ENCODE results near the gene SPATA24. TPM values are rescaled to one million over a fixed set of nuclear protein-coding genes. Genes with fewer than 3 reads are reported as not detected.

Gene SPATA24
- total and polyA plus RNA-seq, 2 experiments from 2014 or later: 16.0 to 20.6 TPM

DNA sequence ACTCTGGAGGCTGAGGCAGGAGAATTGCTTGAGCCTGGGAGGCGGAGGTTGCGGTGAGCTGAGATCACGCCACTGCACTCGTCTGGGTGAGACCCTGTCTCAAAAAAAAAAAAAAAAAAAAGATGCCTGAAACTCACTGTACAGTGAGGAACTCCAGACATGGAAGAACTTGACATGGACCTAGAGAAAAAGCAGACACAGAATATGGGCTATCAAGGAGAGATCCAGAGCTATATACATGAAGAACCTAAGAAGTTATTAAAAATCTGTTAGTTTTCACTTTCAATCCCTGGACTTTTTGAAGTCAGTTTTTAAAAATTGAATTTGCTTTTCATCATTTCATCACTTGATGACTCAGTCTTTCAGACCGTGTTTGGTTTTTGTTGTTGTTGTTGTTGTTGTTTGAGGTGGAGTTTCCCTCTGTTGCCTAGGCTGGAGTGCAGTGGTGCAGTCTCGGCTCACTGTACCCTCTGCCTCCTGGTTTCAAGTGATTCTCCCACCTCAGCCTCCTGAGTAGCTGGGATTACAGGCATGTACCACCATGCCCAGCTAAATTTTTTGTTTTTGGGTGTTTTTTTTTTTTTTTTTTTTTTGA is 42.0 kb downstream of the SPATA24 start:
- Histone ChIP-seq H3F3A (replicated peaks; ENCODE audit: low read depth) (0 out of 2 replicates have a peak, but pooled peaks cover 10% of the 10 kb centered on the region), H3K27me3 (ENCODE audit: insufficient read depth) (no peaks in the 10 kb centered on the region), H3K4me2 (no peak overlapping the region), H3K4me1 (ENCODE audit: insufficient read depth) (no peaks in the 10 kb centered on the region), H2AFZ (no peak overlapping the region), H3K4me3 (no peak overlapping the region), H4K20me1 (replicated peaks; ENCODE audit: insufficient read depth) (peaks cover 82% of the 10 kb centered on the region), H3K27ac (ENCODE audit: low read depth) (peak overlapping the region; percentile 15; the same call in 1 of the 2 replicates), H3K9me2 (ENCODE audit: insufficient read depth) (no peaks in the 10 kb centered on the region), H3K36me3 (ENCODE audit: insufficient read depth) (peaks cover 29% of the 10 kb centered on the region), H3K79me2 (replicated peaks; ENCODE audit: insufficient read depth) (peaks cover 81% of the 10 kb centered on the region)
- no peaks in the 10 kb centered on the region for H3K9me3 Mint-ChIP-seq
- no peak for TF ChIP-seq EZH2 (IDR thresholded peaks at IDR 0.05; ENCODE audit: low read depth, unreplicated experiment)
- no peak for TF ChIP-seq NANOG (IDR thresholded peaks at IDR 0.05; ENCODE audit: borderline replicate concordance)
- TF ChIP-seq ZNF331 (CRISPR knock-in tag; IDR thresholded peaks at IDR 0.05; ENCODE audit: low read depth): no peak
- TF ChIP-seq, protein P1, sequence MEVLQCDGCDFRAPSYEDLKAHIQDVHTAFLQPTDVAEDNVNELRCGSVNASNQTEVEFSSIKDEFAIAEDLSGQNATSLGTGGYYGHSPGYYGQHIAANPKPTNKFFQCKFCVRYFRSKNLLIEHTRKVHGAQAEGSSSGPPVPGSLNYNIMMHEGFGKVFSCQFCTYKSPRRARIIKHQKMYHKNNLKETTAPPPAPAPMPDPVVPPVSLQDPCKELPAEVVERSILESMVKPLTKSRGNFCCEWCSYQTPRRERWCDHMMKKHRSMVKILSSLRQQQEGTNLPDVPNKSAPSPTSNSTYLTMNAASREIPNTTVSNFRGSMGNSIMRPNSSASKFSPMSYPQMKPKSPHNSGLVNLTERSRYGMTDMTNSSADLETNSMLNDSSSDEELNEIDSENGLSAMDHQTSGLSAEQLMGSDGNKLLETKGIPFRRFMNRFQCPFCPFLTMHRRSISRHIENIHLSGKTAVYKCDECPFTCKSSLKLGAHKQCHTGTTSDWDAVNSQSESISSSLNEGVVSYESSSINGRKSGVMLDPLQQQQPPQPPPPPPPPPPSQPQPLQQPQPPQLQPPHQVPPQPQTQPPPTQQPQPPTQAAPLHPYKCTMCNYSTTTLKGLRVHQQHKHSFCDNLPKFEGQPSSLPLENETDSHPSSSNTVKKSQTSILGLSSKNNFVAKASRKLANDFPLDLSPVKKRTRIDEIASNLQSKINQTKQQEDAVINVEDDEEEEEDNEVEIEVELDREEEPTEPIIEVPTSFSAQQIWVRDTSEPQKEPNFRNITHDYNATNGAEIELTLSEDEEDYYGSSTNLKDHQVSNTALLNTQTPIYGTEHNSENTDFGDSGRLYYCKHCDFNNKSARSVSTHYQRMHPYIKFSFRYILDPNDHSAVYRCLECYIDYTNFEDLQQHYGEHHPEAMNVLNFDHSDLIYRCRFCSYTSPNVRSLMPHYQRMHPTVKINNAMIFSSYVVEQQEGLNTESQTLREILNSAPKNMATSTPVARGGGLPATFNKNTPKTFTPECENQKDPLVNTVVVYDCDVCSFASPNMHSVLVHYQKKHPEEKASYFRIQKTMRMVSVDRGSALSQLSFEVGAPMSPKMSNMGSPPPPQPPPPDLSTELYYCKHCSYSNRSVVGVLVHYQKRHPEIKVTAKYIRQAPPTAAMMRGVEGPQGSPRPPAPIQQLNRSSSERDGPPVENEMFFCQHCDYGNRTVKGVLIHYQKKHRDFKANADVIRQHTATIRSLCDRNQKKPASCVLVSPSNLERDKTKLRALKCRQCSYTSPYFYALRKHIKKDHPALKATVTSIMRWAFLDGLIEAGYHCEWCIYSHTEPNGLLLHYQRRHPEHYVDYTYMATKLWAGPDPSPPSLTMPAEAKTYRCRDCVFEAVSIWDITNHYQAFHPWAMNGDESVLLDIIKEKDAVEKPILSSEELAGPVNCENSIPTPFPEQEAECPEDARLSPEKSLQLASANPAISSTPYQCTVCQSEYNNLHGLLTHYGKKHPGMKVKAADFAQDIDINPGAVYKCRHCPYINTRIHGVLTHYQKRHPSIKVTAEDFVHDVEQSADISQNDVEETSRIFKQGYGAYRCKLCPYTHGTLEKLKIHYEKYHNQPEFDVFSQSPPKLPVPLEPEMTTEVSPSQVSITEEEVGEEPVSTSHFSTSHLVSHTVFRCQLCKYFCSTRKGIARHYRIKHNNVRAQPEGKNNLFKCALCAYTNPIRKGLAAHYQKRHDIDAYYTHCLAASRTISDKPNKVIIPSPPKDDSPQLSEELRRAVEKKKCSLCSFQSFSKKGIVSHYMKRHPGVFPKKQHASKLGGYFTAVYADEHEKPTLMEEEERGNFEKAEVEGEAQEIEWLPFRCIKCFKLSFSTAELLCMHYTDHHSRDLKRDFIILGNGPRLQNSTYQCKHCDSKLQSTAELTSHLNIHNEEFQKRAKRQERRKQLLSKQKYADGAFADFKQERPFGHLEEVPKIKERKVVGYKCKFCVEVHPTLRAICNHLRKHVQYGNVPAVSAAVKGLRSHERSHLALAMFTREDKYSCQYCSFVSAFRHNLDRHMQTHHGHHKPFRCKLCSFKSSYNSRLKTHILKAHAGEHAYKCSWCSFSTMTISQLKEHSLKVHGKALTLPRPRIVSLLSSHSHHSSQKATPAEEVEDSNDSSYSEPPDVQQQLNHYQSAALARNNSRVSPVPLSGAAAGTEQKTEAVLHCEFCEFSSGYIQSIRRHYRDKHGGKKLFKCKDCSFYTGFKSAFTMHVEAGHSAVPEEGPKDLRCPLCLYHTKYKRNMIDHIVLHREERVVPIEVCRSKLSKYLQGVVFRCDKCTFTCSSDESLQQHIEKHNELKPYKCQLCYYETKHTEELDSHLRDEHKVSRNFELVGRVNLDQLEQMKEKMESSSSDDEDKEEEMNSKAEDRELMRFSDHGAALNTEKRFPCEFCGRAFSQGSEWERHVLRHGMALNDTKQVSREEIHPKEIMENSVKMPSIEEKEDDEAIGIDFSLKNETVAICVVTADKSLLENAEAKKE (CRISPR knock-in tag; IDR thresholded peaks at IDR 0.05): no peak
- no peak for TF ChIP-seq EZH2phosphoT487 (IDR thresholded peaks at IDR 0.05; ENCODE audit: unreplicated experiment)
- TF ChIP-seq, protein P2, sequence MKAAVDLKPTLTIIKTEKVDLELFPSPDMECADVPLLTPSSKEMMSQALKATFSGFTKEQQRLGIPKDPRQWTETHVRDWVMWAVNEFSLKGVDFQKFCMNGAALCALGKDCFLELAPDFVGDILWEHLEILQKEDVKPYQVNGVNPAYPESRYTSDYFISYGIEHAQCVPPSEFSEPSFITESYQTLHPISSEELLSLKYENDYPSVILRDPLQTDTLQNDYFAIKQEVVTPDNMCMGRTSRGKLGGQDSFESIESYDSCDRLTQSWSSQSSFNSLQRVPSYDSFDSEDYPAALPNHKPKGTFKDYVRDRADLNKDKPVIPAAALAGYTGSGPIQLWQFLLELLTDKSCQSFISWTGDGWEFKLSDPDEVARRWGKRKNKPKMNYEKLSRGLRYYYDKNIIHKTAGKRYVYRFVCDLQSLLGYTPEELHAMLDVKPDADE (IDR thresholded peaks at IDR 0.05): no peak
- TF ChIP-seq CREB1 (CRISPR knock-in tag; IDR thresholded peaks at IDR 0.05; ENCODE audit: low read depth): no peak
- TF ChIP-seq JUNB (IDR thresholded peaks at IDR 0.05; ENCODE audit: unreplicated experiment): no peak
- no peak for TF ChIP-seq ZNF114 (CRISPR knock-in tag; IDR thresholded peaks at IDR 0.05)
- no peak for TF ChIP-seq POLR2AphosphoS5 (IDR thresholded peaks at IDR 0.05; ENCODE audit: low read depth)
- TF ChIP-seq, protein P3, sequence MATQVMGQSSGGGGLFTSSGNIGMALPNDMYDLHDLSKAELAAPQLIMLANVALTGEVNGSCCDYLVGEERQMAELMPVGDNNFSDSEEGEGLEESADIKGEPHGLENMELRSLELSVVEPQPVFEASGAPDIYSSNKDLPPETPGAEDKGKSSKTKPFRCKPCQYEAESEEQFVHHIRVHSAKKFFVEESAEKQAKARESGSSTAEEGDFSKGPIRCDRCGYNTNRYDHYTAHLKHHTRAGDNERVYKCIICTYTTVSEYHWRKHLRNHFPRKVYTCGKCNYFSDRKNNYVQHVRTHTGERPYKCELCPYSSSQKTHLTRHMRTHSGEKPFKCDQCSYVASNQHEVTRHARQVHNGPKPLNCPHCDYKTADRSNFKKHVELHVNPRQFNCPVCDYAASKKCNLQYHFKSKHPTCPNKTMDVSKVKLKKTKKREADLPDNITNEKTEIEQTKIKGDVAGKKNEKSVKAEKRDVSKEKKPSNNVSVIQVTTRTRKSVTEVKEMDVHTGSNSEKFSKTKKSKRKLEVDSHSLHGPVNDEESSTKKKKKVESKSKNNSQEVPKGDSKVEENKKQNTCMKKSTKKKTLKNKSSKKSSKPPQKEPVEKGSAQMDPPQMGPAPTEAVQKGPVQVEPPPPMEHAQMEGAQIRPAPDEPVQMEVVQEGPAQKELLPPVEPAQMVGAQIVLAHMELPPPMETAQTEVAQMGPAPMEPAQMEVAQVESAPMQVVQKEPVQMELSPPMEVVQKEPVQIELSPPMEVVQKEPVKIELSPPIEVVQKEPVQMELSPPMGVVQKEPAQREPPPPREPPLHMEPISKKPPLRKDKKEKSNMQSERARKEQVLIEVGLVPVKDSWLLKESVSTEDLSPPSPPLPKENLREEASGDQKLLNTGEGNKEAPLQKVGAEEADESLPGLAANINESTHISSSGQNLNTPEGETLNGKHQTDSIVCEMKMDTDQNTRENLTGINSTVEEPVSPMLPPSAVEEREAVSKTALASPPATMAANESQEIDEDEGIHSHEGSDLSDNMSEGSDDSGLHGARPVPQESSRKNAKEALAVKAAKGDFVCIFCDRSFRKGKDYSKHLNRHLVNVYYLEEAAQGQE (IDR thresholded peaks at IDR 0.05; ENCODE audit: unreplicated experiment): no peak
- TF ChIP-seq STAT1 (IDR thresholded peaks at IDR 0.05; ENCODE audit: unreplicated experiment): no peak
- TF ChIP-seq, protein P4, sequence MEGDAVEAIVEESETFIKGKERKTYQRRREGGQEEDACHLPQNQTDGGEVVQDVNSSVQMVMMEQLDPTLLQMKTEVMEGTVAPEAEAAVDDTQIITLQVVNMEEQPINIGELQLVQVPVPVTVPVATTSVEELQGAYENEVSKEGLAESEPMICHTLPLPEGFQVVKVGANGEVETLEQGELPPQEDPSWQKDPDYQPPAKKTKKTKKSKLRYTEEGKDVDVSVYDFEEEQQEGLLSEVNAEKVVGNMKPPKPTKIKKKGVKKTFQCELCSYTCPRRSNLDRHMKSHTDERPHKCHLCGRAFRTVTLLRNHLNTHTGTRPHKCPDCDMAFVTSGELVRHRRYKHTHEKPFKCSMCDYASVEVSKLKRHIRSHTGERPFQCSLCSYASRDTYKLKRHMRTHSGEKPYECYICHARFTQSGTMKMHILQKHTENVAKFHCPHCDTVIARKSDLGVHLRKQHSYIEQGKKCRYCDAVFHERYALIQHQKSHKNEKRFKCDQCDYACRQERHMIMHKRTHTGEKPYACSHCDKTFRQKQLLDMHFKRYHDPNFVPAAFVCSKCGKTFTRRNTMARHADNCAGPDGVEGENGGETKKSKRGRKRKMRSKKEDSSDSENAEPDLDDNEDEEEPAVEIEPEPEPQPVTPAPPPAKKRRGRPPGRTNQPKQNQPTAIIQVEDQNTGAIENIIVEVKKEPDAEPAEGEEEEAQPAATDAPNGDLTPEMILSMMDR (conservative IDR thresholded peaks at IDR 0.05; ENCODE audit: low read depth in 2 of 2): no peak
- H3K27me3 Mint-ChIP-seq (ENCODE audit: insufficient read depth, low read depth, poor library complexity): peaks cover 3% of the 10 kb centered on the region
- H3K27ac Mint-ChIP-seq: no peak overlapping the region
- DNase-seq (ENCODE audit: low spot score) (no peak), ATAC-seq (no peak)
- H3K4me1 Mint-ChIP-seq: no peaks in the 10 kb centered on the region
- no peak overlapping the region for H3K4me3 Mint-ChIP-seq
- H3K36me3 Mint-ChIP-seq (ENCODE audit: low read depth): peaks cover 48% of the 10 kb centered on the region

Data from GM23338 (cell line).